ENCODE data around the gene TMEM272. TPM values are rescaled to one million over a fixed set of nuclear protein-coding genes. Genes with fewer than 3 reads are reported as not detected.
"Not testable (repeated sequence)": the region's sequence is repeated elsewhere in the genome, so short reads cannot be mapped to it uniquely, and the experiment has no call there.

The TMEM272 gene
- total and polyA plus RNA-seq, 2 experiments from 2014 or later, result 0.11 to 0.76 TPM

DNA sequence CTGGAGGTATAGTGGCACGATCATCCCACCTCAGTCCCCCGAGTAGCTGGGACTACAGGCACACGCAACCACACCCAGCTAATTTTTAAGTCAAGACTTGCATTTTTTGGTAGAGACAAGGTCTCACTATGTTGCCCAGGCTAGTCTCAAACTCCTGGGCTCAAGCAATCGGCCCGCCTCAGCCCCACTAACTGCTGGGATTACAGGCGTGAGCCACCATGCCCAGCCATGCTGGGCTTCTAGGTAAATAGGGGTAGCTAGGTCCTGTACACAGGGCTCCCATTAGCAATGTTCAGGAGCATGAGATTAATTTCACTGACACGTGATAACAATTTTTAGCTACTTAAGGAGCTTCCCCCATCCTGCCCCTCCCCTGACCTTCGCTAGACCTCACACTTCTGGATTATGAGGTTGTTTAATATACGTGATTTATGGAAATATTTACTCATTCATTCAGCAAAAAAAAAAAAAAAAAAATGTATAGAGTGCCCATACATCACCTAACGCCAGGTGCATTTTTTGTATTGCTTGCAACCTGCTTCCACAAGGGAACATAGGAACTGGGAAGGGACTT lies 19.2 kb downstream of the TMEM272 start (continued):
- TF ChIP-seq EZH2phosphoT487 (IDR thresholded peaks at IDR 0.05; ENCODE audit: unreplicated experiment) (no peak), EZH2 (IDR thresholded peaks at IDR 0.05; ENCODE audit: low read depth, unreplicated experiment) (no peak), NANOG (IDR thresholded peaks at IDR 0.05; ENCODE audit: borderline replicate concordance) (no peak), STAT1 (IDR thresholded peaks at IDR 0.05; ENCODE audit: unreplicated experiment) (no peak), JUNB (IDR thresholded peaks at IDR 0.05; ENCODE audit: unreplicated experiment) (no peak), CREB1 (CRISPR knock-in tag; IDR thresholded peaks at IDR 0.05; ENCODE audit: low read depth) (no peak), POLR2AphosphoS5 (IDR thresholded peaks at IDR 0.05; ENCODE audit: low read depth) (no peak)

DNA sequence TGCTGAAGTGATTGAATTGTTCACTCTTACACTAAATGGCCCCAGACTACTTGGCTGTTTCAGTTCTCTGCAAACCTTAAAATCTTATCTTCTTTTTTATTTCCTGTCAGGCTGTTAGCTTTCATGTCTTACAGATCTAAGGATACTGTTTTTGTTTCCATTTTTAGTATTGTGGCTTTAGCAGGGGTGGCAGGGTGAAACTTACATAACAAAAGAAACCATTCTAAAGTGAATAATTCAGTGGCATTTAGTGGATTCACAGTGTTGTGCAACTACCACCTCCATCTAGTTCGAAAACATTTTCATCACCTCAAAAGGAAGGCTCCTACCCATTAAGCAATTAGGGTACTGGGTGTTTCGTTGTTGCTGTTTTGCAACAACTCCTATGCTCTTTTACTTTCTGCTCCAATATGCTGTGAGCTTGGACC lies 19.8 kb downstream of the TMEM272 start:
- no peak overlapping the region for H3K27ac Mint-ChIP-seq
- peaks cover 21% of the 10 kb centered on the region for H3K4me1 Mint-ChIP-seq
- no peak overlapping the region for H3K27ac ChIP-seq (ENCODE audit: low read depth)
- no peak overlapping the region for H3K4me3 ChIP-seq
- H2AFZ ChIP-seq, result no peak overlapping the region
- no peak overlapping the region for H3K4me2 ChIP-seq
- no peak for TF ChIP-seq EZH2 (IDR thresholded peaks at IDR 0.05; ENCODE audit: low read depth, unreplicated experiment)
- TF ChIP-seq NANOG (IDR thresholded peaks at IDR 0.05; ENCODE audit: borderline replicate concordance), result peak; percentile 23; the same call in 1 of the 2 replicates
- H3K9me3 Mint-ChIP-seq, result no peaks in the 10 kb centered on the region
- H3K4me1 ChIP-seq (ENCODE audit: insufficient read depth), result 0 out of 2 replicates have a peak, but pooled peaks cover 3% of the 10 kb centered on the region
- H3K27me3 Mint-ChIP-seq (ENCODE audit: insufficient read depth, low read depth, poor library complexity), result no peaks in the 10 kb centered on the region
- no peaks in the 10 kb centered on the region for H3K36me3 ChIP-seq (ENCODE audit: insufficient read depth)
- H3F3A ChIP-seq (replicated peaks; ENCODE audit: low read depth), result no peaks in the 10 kb centered on the region
- H3K4me3 Mint-ChIP-seq, result no peak overlapping the region
- no peaks in the 10 kb centered on the region for H3K9me2 ChIP-seq (ENCODE audit: insufficient read depth)
- H3K36me3 Mint-ChIP-seq (ENCODE audit: low read depth), result no peaks in the 10 kb centered on the region
- no peaks in the 10 kb centered on the region for H3K27me3 ChIP-seq (ENCODE audit: insufficient read depth)
- no peaks in the 10 kb centered on the region for H4K20me1 ChIP-seq (replicated peaks; ENCODE audit: insufficient read depth)
- no peaks in the 10 kb centered on the region for H3K79me2 ChIP-seq (replicated peaks; ENCODE audit: insufficient read depth)
- ATAC-seq (no peak), DNase-seq (ENCODE audit: low spot score) (no peak)

GRCh38 chr13:51824712-51825111 lies 20.3 kb downstream of the TMEM272 start:
- not testable (repeated sequence) for H3K27me3 ChIP-seq (ENCODE audit: insufficient read depth); H3K27ac Mint-ChIP-seq; H3K4me1 ChIP-seq (ENCODE audit: insufficient read depth); H3K27ac ChIP-seq (ENCODE audit: low read depth); H3K27me3 Mint-ChIP-seq (ENCODE audit: insufficient read depth, low read depth, poor library complexity); H3K9me2 ChIP-seq (ENCODE audit: insufficient read depth); H3K4me3 Mint-ChIP-seq; H3K36me3 Mint-ChIP-seq (ENCODE audit: low read depth); H3K79me2 ChIP-seq (replicated peaks; ENCODE audit: insufficient read depth); ATAC-seq; H3K4me3 ChIP-seq; H3K36me3 ChIP-seq (ENCODE audit: insufficient read depth); H4K20me1 ChIP-seq (replicated peaks; ENCODE audit: insufficient read depth); H3K4me2 ChIP-seq; DNase-seq (ENCODE audit: low spot score); H3K9me3 Mint-ChIP-seq; H2AFZ ChIP-seq; H3F3A ChIP-seq (replicated peaks; ENCODE audit: low read depth)
- H3K4me1 Mint-ChIP-seq, result peaks cover 17% of the 10 kb centered on the region

GRCh38 chr13:51823863-51824262 lies 21.1 kb downstream of the TMEM272 start:
- no peaks in the 10 kb centered on the region for H3K27me3 Mint-ChIP-seq (ENCODE audit: insufficient read depth, low read depth, poor library complexity)
- H2AFZ ChIP-seq, result no peak overlapping the region
- H3K4me1 Mint-ChIP-seq, result peaks cover 22% of the 10 kb centered on the region
- no peaks in the 10 kb centered on the region for H3K79me2 ChIP-seq (replicated peaks; ENCODE audit: insufficient read depth)
- no peaks in the 10 kb centered on the region for H3K27me3 ChIP-seq (ENCODE audit: insufficient read depth)
- no peaks in the 10 kb centered on the region for H3K36me3 ChIP-seq (ENCODE audit: insufficient read depth)
- H3K4me1 ChIP-seq (ENCODE audit: insufficient read depth), result peaks cover 8% of the 10 kb centered on the region
- no peak overlapping the region for H3K27ac Mint-ChIP-seq
- no peaks in the 10 kb centered on the region for H3K9me2 ChIP-seq (ENCODE audit: insufficient read depth)
- no peak for DNase-seq (ENCODE audit: low spot score)
- no peaks in the 10 kb centered on the region for H3K9me3 Mint-ChIP-seq
- H3K4me3 ChIP-seq, result no peak overlapping the region
- H3K4me2 ChIP-seq, result no peak overlapping the region
- no peaks in the 10 kb centered on the region for H3F3A ChIP-seq (replicated peaks; ENCODE audit: low read depth)
- no peaks in the 10 kb centered on the region for H4K20me1 ChIP-seq (replicated peaks; ENCODE audit: insufficient read depth)
- ATAC-seq, result no peak
- no peak overlapping the region for H3K4me3 Mint-ChIP-seq
- no peaks in the 10 kb centered on the region for H3K36me3 Mint-ChIP-seq (ENCODE audit: low read depth)
- H3K27ac ChIP-seq (ENCODE audit: low read depth), result no peak overlapping the region
- TF ChIP-seq EZH2phosphoT487 (IDR thresholded peaks at IDR 0.05; ENCODE audit: unreplicated experiment) (no peak), ZNF331 (CRISPR knock-in tag; IDR thresholded peaks at IDR 0.05; ENCODE audit: low read depth) (no peak), ZNF462 (CRISPR knock-in tag; IDR thresholded peaks at IDR 0.05) (no peak), POLR2AphosphoS5 (IDR thresholded peaks at IDR 0.05; ENCODE audit: low read depth) (no peak), ZNF114 (CRISPR knock-in tag; IDR thresholded peaks at IDR 0.05) (no peak), EZH2 (IDR thresholded peaks at IDR 0.05; ENCODE audit: low read depth, unreplicated experiment) (no peak)

Measured in GM23338 (cell line).